HG03039 (cell line): ENCODE measurements around the gene SIK3.

ENCODE experiments used
- ATAC-seq: cut with Tn5 transposase; IDR thresholded peaks from one replicate; pipeline ENCODE4 v1.9.1; 2021; ENCODE audit warnings: mild to moderate bottlenecking, moderate library complexity; ENCODE audit not compliant: unreplicated experiment

Gene SIK3

DNA sequence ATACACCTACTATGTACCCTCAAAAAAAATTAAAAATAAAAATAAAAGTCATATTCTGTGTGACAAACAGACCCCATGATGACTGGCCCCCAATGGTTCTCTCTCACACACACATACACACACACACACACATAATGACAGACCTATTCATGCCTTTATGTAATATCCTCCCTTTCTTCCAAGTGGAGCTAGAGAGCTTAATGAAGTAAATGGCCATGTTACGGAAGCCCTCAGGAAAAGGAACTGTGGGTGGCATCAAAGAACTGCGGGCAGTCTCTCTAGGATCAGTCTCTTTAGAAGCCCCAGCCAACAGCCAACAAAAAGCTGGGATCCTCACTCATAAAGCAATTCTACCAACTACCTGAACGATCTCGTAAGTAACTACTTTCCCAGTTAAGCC is 125.5 kb downstream of the SIK3 start:
- no peak for ATAC-seq

DNA sequence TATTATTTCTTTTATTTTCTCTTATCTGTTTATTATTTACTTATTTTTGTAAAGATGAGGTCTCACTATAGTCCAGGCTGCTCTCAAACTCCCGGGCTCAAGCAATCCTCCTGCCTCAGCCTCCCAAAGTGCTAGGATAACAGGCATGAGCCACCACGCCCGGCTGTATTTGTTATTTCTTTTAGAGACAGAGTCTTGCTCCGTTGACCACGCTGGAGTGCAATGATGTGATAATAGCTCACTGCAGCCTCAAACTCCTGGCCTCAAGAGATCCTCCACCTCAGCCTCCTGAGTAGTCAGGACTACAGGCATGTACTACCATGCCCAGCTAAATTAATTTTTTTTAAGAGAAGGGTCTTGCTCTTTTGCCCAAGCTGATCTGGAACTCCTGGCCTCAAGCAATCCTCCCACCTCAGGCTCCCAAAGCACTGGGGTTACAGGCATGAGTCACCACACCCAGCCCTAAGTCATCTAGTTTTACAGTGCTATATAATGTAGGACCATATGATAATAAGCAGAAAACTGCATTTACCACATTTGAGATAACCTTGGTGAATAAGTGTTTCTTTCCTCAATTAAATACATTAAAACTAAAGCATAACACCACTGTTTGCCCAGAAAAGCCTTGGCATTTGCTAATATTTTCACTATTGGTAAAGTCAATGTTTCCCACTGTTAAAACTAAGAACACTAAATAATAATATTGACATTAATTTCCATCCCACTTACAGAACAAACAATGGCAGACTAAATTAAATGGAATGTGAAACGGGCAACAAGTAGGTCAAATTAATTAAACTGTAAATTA is 127.5 kb downstream of the SIK3 start:
- no peak for ATAC-seq

DNA sequence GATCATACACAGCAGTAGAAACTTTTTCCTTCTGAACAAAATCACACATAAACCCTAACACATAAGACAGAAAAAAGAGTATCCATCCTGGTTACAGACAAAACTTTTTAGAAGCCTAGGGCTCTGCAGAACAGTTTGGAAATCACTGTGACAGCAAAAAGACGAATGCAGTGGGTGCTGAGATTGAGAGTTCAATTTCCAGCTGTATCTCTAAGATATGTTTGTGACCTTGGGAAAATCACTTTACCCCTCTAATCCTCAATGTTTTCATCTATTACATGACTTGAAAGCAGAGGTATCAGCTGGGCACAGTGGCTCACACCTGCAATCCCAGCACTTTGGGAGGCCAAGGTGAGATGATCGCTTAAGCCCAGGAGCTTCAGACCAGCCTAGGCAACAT is 128.5 kb downstream of the SIK3 start:
- no peak for ATAC-seq

DNA sequence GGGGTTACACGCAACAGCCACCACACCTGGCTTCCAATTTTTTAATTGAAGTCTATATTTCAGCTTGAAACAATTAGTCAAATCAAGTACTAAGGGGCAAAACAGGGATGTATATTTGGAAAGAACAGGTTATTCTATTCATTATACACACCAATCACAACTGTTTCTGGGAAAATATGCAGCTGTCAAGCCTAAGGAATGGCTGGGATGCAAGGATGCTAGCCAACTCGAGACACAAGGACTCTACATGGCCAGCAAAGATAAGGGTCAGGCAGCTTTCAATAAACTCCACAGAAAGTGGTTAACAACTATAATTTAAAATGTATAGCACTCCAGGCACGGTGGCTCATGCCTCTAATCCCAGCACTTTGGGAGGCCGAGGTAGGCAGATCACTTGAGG is 134.0 kb downstream of the SIK3 start:
- ATAC-seq = no peak

DNA sequence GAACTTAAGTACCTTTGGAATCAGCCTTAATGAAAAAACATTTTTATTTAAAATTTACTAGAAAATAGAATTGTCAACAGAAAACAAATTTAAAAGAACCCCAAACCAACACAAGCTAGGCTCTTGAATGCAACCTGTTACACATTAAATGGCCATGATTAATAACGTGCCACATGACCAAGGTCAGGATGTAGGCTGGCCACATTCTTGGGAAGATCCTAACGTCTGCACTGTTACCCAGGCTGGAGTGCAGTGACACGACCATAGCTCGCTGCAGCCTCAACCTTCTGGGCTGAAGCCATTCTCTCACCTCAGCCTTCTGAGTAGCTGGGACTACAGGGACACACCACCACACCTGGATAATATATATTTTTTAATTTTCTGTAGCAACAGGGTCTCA is 134.4 kb downstream of the SIK3 start:
- no peak for ATAC-seq

DNA sequence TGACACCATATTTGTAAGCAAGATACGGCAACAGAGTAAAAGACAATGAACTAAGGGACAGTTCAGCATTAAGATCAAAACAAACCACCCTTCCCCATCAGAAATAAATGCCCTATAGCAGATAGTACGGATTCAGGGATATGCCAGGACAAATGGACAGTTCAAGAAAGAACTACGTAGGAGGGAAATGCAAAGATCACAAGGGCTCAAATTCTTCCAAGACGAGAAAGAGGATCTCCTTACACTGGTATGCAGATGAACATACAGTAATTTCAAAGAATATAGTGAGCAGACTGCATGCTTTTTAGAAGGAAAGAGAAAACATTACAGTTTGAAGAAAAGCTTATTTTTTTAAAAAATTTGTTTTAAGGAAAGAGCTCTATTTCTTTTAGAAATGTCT is 136.1 kb downstream of the SIK3 start:
- no peak for ATAC-seq

DNA sequence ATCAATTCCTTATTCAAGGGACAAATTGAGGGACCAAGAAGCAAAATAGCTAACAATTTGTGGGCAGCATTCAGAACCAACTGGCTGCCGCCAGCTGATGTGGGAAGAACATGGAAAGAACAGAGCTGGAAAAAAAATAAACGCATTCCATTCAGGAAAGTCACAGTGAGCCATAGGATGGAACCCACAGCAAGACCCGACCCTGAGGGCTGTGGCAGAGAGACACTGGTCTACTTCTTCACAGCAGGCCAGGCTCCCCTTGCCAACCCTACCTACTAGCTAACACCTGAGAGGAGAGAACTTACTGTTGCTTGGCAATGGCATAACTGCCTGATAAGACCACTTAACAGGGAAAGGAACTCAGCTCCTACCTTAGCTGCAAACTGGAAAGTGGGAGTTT is 137.3 kb downstream of the SIK3 start:
- no peak for ATAC-seq

DNA sequence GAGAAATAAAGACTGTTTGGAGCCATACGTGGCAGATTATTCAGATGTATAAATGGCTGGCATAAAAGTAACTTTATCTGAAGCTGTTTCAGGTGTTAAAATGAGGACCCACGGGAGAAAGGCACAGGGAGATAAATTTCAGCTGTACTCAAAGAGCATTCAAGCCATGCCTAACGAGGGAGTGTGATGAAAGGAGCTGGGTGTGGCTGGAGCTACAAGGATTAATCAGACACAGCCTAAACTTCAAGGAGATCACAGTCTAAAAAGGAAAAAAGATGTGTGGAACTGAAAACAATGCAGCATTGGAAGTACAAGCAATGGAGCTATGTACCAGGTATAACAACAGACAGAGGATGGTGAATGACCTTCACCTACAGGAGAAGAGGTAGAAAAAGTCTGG is 140.0 kb downstream of the SIK3 start:
- no peak for ATAC-seq

DNA sequence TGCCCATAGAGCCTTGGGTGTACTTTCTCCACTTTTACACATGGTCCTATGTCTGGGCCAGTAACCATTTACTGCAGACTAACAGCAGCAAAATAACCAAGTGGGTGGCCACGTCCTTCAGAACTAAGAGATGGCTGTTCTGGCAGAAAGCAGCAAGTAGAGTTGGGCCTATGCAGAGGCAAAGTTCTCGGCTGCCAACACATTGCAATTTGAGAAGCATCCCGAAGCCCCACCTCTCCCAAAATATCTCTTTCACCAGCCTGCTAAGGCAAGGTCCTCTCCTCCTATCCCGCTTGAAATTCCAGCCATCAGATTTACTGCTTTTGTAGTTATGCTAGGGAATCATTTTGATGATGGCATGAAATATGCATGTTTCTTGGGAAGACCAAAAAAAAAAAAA is 142.3 kb downstream of the SIK3 start:
- ATAC-seq = no peak

DNA sequence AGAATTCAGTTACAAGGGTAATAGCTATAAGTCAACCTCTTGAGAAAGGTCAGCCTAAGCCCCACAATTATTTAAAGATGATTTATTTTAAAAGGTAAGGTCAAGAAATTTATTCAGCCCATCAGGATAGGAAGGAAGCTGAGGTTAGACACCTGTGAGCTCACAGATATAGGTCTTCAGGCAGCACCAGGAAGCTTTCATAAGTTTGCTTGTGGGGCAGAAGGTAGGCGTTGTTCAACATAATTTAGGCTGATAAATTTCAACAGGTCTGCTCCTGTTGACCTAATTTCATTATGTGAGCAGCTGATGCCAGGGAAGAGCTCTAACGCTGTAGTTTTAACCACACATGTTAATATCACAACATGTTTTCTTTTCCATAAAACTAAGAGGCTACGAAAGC is 142.7 kb downstream of the SIK3 start:
- no peak for ATAC-seq

DNA sequence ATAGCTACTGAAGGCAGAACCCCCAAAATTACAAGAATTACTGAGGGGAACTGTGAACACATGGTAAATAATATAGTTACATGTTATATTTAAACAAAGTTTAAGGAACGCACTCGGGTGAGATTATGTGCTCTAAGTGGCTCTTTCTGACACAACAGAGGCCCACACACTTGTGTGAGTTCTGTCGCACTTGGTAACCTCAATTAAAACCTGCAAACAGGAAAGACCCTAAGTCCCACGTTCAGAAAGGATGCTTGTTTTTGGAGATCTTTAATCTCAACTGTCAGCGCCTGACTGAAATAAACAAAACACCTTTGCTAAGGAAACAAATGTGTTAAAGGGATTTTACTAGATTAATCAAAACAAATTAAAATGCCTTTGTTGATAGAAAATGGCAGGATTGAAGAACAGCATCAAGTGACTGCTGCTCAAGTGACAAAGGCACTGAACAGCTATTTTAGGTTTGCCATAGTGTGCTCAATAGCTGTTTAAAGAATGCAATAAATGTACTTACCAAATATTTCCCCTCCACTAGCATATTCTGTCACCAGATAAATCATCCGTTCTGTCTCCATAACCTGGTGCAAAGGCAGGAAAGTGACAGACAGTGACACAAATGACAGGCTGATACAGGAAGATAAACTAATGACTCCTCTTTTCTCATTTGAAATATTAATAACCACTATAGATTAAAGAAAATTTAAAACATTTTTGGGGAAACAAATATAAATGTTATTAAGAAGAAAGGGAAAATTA is 144.5 kb downstream of the SIK3 start:
- ATAC-seq = no peak

DNA sequence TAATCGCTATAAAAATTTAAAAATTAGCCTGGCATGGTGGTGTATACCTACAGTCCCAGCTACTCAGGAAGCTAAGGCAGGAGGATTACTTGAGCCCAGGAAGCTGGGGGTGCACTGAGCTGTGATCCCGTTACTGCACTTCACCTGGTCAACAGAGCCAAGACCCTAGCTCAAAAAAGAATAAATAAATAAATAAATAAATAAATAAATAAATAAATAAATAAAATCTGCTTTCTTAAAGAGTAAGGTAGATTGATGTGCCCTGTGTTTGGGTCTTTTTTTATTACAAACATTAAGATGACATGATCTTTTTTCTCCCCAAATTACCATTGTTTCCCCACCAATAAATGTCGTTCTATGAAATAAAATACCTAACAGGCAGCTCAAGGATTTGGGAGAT is 146.5 kb downstream of the SIK3 start:
- no peak for ATAC-seq

DNA sequence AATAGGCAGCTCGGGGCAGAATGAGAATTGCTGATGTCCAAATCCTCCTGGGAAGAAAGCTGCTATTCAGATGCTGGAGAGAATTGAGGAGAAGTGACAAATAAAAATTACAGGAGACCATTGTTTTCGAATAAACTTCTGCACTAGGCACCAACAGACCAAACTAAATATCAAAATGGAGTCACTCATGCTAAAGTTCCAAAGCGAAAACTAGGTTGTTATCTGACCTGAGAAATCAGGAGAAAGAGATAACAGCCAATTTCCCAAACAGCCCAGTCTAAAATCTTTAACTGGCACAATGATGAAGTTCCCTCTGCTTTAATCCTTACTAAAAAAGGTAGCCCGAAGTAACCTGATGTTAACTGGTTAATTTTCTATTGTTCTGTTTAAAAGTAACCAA is 148.0 kb downstream of the SIK3 start:
- no peak for ATAC-seq

DNA sequence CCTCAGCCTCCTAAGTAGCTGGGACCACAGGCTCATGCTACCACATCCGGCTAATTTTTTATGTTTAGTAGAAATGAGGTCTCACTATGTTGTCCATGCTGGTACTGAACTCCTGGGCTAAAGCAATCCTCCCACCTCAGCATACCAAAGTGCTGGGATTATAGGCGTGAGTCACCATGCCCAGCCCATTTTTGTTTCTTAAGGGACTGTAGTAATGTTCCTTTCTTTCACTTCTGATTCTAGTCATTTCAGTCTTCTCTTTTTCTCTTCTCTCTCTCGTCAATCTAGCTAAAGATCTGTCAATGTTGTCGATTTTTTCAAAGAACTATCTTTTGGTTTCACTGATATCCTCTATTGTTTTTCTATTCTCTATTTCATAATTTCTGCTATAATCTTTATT is 149.8 kb downstream of the SIK3 start:
- ATAC-seq = no peak

DNA sequence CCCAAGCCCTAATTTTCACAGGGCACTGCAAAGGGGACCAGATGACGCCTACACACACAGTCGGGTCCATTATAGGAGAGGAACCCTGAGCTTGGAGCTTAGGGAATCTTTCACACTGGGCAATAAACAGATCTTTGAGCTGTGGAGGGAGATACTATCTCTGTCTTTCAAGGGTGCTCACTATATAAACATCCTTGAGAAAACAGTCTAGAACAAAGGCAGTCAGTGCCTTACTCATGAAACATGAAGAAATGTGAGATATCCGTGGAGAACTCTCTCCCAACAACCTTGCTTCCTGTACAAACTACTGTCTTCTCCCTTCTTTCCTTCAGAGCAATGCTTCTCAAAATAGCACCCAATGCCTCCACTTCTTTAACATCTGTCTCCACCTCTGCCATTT is 151.8 kb downstream of the SIK3 start:
- no peak for ATAC-seq

DNA sequence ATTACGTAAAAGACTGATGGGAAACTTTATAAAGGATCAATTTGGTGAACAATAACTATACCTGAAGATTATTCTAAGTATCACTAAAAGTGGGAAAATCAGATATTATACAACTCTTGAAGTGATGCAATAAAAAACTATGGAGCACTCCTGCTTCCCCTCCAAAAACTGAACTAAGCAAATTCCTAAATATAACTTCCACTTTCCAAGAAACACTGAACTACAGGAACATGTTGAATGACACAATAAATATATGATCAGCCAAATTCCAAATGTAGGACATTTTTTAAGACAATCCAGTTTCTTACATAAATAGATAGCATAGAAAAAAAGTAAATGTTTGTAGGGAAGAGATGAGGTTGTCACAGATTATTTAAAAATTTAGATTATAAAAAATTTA is 158.7 kb downstream of the SIK3 start:
- no peak for ATAC-seq

DNA sequence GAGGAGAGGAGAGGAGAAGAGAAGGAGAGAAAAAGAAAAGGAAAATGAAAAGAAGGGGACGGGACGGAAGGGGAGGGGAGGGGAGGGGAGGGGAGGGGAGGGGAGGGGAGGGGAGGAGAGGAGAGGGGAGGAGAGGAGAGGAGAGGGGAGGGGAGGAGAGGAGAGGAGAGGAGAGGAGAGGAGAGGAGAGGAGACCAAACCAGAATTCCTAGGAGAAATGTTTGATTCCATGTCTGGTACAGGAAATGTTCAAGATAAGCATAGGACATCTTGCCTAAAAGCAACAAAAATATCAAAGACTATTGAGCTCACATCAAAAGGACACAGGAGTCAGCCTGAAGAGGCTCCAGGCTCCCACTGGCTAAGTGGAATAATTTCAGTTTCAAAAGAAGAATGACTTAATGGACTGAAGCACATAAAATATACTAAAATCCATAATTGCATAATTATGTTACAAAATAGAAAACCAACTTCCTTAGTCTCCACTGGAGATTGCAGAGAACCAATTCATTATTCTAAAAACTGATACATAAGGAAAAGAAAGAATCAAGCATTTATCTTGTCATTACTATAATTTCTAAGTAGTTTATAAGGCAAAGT is 159.7 kb downstream of the SIK3 start:
- ATAC-seq = no peak

DNA sequence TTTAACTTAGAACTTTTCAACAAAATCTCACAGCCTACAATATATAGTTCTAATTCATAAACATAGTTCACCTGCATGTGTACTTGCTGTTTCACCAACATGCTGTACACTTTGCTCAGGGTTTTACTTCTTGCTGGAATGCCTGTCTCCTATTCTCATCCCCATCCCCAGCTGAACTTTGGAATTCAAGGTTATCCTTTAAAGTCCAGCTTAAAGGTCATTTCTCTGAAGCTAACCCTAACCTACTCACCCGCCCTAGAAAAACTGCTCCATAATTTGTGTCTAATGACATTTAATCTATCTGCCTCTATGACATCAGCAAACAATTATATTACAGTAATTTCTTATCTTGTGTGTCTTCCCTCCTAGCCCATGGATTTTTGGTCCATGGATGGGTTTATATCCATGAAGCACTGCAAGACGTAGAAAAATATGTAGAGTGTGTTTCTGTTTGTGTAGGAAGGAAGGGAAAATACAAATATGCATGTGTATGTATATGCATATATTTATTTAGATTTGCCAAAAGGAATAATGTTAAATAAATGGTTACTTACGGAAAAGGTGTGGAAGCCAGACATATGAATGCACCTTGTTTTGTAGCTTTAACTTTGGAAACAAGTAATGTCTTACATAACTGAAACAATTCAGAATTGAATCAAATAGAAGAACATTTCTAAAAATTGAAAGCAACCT is 161.3 kb downstream of the SIK3 start:
- ATAC-seq = no peak

DNA sequence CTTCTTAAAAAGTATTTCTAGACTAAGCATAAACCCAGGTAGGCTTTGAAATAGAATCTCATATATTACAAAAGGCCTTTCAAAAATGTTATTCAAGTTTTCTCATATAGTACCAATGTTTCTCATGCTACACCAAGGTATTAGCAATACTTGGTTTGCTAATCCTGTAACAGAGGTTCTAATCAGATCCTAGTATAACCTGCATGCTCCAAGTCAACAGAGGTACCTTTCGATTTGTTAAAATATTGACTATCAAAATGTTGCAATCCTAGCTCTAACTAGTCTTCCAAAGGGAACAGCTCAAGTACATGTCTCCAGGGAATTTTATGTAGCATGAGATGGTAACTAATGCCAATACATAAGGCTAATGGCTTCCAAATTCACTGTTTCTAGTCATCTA is 162.7 kb downstream of the SIK3 start:
- no peak for ATAC-seq

DNA sequence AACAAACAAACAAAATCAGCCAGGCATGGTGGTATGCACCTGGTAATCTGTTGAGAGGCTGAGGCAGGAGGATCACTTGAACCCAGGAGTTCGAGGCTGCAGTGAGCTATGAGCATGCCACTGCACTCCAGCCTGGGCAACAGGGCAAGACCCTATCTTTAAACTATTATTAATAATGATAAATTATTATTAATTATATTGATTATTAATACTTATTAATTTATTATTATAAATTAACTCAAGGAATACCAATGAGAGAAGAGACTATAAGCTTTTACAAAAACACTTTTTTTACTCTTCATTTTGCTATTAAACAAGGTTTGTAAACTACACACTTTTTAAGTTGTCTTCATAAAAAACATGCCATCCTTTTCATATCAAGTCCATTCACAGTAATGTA is 163.1 kb downstream of the SIK3 start:
- no peak for ATAC-seq

DNA sequence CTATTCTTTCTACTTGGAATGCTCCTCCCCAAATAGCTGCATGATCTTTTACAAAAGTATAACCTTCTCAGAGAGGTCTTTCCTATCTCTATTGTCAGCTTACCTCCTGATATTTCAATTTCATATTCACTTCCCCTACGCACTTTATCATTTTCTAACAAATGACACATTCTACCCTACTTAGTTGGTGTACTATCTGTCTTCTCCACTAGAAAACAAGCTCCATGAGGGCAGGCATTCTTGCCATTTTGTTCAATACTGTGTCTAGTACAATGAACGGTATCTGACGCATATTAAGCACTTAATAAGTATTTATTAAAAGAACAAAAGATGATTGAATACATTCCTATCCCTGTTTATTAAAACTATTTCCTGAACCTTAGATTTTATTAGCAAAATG is 164.3 kb downstream of the SIK3 start:
- no peak for ATAC-seq

DNA sequence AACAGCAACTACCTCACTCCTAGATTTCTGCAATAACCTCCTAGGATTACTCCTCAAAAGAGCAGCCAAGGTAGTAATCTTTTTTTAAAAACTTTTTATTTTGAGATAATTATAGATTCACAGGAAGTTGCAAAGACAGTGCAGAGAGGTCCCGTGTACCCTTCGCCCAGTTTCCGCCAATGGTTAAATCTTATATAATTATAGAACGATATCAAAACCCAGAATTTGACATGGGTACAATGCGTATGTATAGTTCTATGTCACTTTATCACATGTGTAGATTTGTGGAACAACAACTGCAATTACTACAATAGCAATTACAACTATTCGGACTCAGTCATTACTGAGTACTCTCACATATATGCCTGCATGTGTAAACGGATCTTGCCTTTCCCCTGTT is 166.0 kb downstream of the SIK3 start:
- ATAC-seq = no peak
